CD4-positive, alpha-beta memory T cell (primary cell): Measurements from ENCODE around the gene PTBP2. TPM values are rescaled to one million over a fixed set of nuclear protein-coding genes. Genes with fewer than 3 reads are reported as not detected.

ENCODE experiments used
- CTCF ChIA-PET: fragments of 350-600 bp; sonication (Branson Sonifier 250); formaldehyde crosslinking; loops from one replicate; lab custom pipeline; 2021; ENCODE audit warnings: inconsistent platforms; ENCODE audit not compliant: partially characterized antibody; lab: Charles Lee
- POLR2A ChIA-PET: fragments of 350-600 bp; sonication (Branson Sonifier 250); formaldehyde crosslinking; loops from one replicate; lab custom pipeline; 2021; ENCODE audit not compliant: partially characterized antibody; lab: Charles Lee
- DNase-seq, 5 donors: peaks; one replicate each; pipeline versions ENCODE4 v3.0.0 to v3.0.0-alpha.2; 2020 to 2022; ENCODE audit warnings: mixed read lengths in 1 of 5
- H3K27ac ChIP-seq: one replicate; pipeline ENCODE4 v1.7.0; 2013; ENCODE audit warnings: low read depth, low read length
- H3K27me3 ChIP-seq: 2 replicates; pipeline ENCODE4 v1.7.0; 2013; ENCODE audit warnings: mild to moderate bottlenecking, low read length, moderate library complexity; ENCODE audit not compliant: insufficient read depth
- H3K36me3 ChIP-seq: 2 replicates; pipeline ENCODE4 v1.7.0; 2013; ENCODE audit warnings: mild to moderate bottlenecking, low read length, moderate library complexity; ENCODE audit not compliant: insufficient read depth
- H3K4me1 ChIP-seq: 2 replicates; pipeline ENCODE4 v1.7.0; 2013; ENCODE audit warnings: mild to moderate bottlenecking, low read length, moderate library complexity; ENCODE audit not compliant: insufficient read depth
- H3K4me3 ChIP-seq, 2 donors: one replicate each; pipeline ENCODE4 v1.7.0; 2013; ENCODE audit warnings: low read length in 2 of 2, mild to moderate bottlenecking in 1 of 2
- H3K9me3 ChIP-seq, 2 donors: one replicate each; pipeline ENCODE4 v1.7.0; 2013; ENCODE audit warnings: low read length in 2 of 2, control low read depth in 1 of 2; ENCODE audit not compliant: control insufficient read depth in 1 of 2
- H3K27ac Mint-ChIP-seq, 7 donors: one replicate each; pipeline ENCODE4 v1.8.0; 2020 to 2021; ENCODE audit warnings: mixed read lengths in 7 of 7, mild to moderate bottlenecking in 6 of 7, inconsistent platforms in 3 of 7, moderate library complexity in 3 of 7
- H3K27me3 Mint-ChIP-seq, 2 donors: one replicate each; pipeline ENCODE4 v1.8.0; 2020 to 2021; ENCODE audit warnings: mixed read lengths in 2 of 2
- H3K36me3 Mint-ChIP-seq, 2 donors: one replicate each; pipeline ENCODE4 v1.8.0; 2020 to 2021; ENCODE audit warnings: mixed read lengths in 2 of 2, inconsistent platforms in 1 of 2, mild to moderate bottlenecking in 1 of 2
- H3K4me1 Mint-ChIP-seq, 4 donors: one replicate each; pipeline ENCODE4 v1.8.0; 2020 to 2021; ENCODE audit warnings: mixed read lengths in 4 of 4, mild to moderate bottlenecking in 1 of 4
- H3K4me3 Mint-ChIP-seq, 8 donors: one replicate each; pipeline ENCODE4 v1.8.0; 2020 to 2021; ENCODE audit warnings: mixed read lengths in 8 of 8, mild to moderate bottlenecking in 7 of 8, moderate library complexity in 6 of 8, inconsistent platforms in 3 of 8
- H3K9me3 Mint-ChIP-seq, 8 donors: one replicate each; pipeline ENCODE4 v1.8.0; 2020 to 2021; ENCODE audit warnings: mixed read lengths in 8 of 8, mild to moderate bottlenecking in 5 of 8, inconsistent platforms in 3 of 8, moderate library complexity in 1 of 8
- intact Hi-C: fragments of 100-400 bp; cut with micrococcal nuclease; formaldehyde crosslinking; loops from one replicate; pipeline ENCODE4 v1.15.1; 2023
- polyA plus RNA-seq, 2 donors: library from polyadenylated mRNA; unstranded; fragments of 300-500 nt; fragmentation: Illumina TruSeq; gene quantifications; one replicate each; pipeline ENCODE4 v1.2.3, GENCODE V29; 2021
- total RNA-seq, 2 experiments: library from RNA; stranded (reverse); gene quantifications; one replicate each; pipeline ENCODE4 v1.2.3, GENCODE V29; 2021

The PTBP2 gene
- total and polyA plus RNA-seq, 4 experiments from 2014 or later: 1.5 to 21.0 (median 11.8) TPM

DNA sequence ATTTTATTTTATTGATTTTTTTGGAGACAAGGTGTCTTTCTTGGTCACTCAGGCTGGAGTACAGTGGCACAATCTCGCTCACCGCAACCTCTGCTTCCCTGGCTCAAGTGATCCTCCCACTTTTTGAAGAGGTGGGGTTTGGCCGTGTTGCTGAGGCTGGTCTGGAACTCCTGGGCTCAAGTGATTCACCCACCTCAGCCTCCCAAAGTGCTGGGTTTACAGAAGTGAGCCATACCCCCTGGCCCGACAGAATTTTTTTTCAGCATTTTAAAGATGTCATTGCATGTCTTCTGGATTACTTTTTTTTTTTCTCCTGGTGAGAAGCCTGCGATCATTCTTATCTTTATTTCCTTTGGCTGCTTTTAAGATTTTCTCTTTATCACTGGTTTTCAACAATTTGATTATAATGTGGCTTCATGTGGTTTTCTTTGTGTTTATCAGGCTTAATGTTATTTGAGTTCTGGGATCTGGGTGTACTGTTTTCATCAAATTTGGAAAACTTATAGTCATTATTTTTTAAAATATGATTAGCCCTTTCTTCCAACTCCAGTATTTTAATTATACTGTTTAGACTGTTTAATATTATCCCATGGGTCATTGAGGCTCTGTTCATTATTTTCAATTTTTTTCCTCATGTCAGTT is 23.1 kb upstream of the PTBP2 start:
- Histone ChIP-seq H3K4me3 (no peak overlapping the region), H3K27me3 (no peaks in the 10 kb centered on the region), H3K9me3 (peaks cover 0 to 4% of the 10 kb centered on the region in 2 donors), H3K4me1 (no peaks in the 10 kb centered on the region), H3K36me3 (no peaks in the 10 kb centered on the region), H3K27ac (no peak overlapping the region)
- Mint-ChIP-seq H3K9me3 (peaks cover 2 to 16% (median 7%) of the 10 kb centered on the region in 8 donors), H3K27ac (no peak overlapping the region), H3K36me3 (peaks cover 0 to 4% of the 10 kb centered on the region in 2 donors), H3K4me3 (no peak overlapping the region), H3K27me3 (peaks cover 10% of the 10 kb centered on the region in 2 donors), H3K4me1 (no peaks in the 10 kb centered on the region)
- intact Hi-C loops: no loop called here
- no peak for DNase-seq
- POLR2A ChIA-PET: no interaction called here
- CTCF ChIA-PET: no interaction called here

- H3K36me3 Mint-ChIP-seq: peaks cover 0 to 4% of the 10 kb centered on the region in 2 donors
- intact Hi-C loops: no loop called here
- no peaks in the 10 kb centered on the region for H3K4me1 Mint-ChIP-seq
Observed at GRCh38 chr1:96703186-96703585, 18.4 kb upstream of the PTBP2 start.

GRCh38 chr1:96707023-96707422 is 14.6 kb upstream of the PTBP2 start:
- POLR2A ChIA-PET: no interaction called here
- CTCF ChIA-PET: no interaction called here

More at GRCh38 chr1:96703186-96703585, 18.4 kb upstream of the PTBP2 start:
- POLR2A ChIA-PET: no interaction called here
- Mint-ChIP-seq H3K27me3 (peaks cover 10 to 11% of the 10 kb centered on the region in 2 donors), H3K27ac (no peak overlapping the region), H3K4me3 (no peak overlapping the region), H3K9me3 (peaks cover 0 to 16% (median 7%) of the 10 kb centered on the region in 8 donors)
- CTCF ChIA-PET: no interaction called here
- no peaks in the 10 kb centered on the region for H3K27me3 ChIP-seq
- peaks cover 0 to 4% of the 10 kb centered on the region in 2 donors for H3K9me3 ChIP-seq
- H3K4me3 ChIP-seq: no peak overlapping the region
- no peaks in the 10 kb centered on the region for H3K4me1 ChIP-seq
- no peak overlapping the region for H3K27ac ChIP-seq
- H3K36me3 ChIP-seq: no peaks in the 10 kb centered on the region
- no peak for DNase-seq

GRCh38 chr1:96708482-96708881 is 13.1 kb upstream of the PTBP2 start:
- Histone ChIP-seq H3K27ac (no peak overlapping the region), H3K36me3 (no peaks in the 10 kb centered on the region), H3K27me3 (no peaks in the 10 kb centered on the region), H3K4me1 (no peaks in the 10 kb centered on the region), H3K9me3 (no peaks in the 10 kb centered on the region), H3K4me3 (no peak overlapping the region)
- CTCF ChIA-PET: no interaction called here
- POLR2A ChIA-PET: no interaction called here
- Mint-ChIP-seq H3K27ac (no peak overlapping the region), H3K4me1 (peaks cover 0 to 1% (median 0%) of the 10 kb centered on the region in 4 donors), H3K27me3 (peaks cover 1 to 2% of the 10 kb centered on the region in 2 donors), H3K9me3 (no peaks in the 10 kb centered on the region), H3K36me3 (no peaks in the 10 kb centered on the region), H3K4me3 (no peak overlapping the region)
- intact Hi-C loops: no loop called here
- DNase-seq: no peak

More at GRCh38 chr1:96707023-96707422, 14.6 kb upstream of the PTBP2 start:
- Histone ChIP-seq H3K9me3 (no peaks in the 10 kb centered on the region), H3K27ac (no peak overlapping the region), H3K36me3 (no peaks in the 10 kb centered on the region), H3K27me3 (no peaks in the 10 kb centered on the region), H3K4me3 (no peak overlapping the region), H3K4me1 (no peaks in the 10 kb centered on the region)
- Mint-ChIP-seq H3K4me1 (no peaks in the 10 kb centered on the region), H3K9me3 (no peaks in the 10 kb centered on the region), H3K27ac (no peak overlapping the region), H3K27me3 (peaks cover 5 to 7% of the 10 kb centered on the region in 2 donors), H3K4me3 (no peak overlapping the region), H3K36me3 (no peaks in the 10 kb centered on the region)
- intact Hi-C loops: no loop called here
- DNase-seq: no peak

GRCh38 chr1:96710708-96711477 is 10.7 kb upstream of the PTBP2 start:
- no peak overlapping the region for H3K27ac ChIP-seq
- Mint-ChIP-seq H3K27ac (no peak overlapping the region), H3K36me3 (no peaks in the 10 kb centered on the region), H3K27me3 (peaks cover 2 to 7% of the 10 kb centered on the region in 2 donors), H3K4me3 (no peak overlapping the region), H3K9me3 (no peaks in the 10 kb centered on the region), H3K4me1 (peaks cover 0 to 1% (median 0%) of the 10 kb centered on the region in 4 donors)
- no peak overlapping the region for H3K4me3 ChIP-seq
- H3K27me3 ChIP-seq: peaks cover 3% of the 10 kb centered on the region
- ChIA-PET CTCF (no interaction called here), POLR2A (no interaction called here)
- no peaks in the 10 kb centered on the region for H3K36me3 ChIP-seq
- H3K4me1 ChIP-seq: no peaks in the 10 kb centered on the region
- intact Hi-C loops: no loop called here
- H3K9me3 ChIP-seq: no peaks in the 10 kb centered on the region
- no peak for DNase-seq

DNA sequence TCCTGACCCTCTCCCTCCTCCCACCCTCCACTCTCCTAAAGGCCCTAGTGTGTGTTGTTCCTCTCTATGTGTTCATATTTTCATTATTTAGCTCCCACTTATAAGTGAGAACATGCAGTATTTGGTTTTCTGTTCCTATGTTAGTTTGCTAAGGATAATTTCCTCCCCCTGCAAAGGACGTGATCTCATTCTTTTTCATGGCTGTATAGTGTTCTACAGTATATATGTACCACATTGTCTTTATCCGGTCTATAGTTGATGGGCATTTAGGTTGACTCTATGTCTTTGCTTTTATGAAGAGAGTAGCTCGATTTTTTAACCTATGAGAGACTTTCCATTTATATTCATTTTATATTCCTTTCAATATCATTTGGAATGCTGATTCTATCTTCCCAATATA is 7.9 kb upstream of the PTBP2 start:
- no peak for DNase-seq
- H3K4me1 ChIP-seq: no peaks in the 10 kb centered on the region
- H3K4me3 ChIP-seq: no peak overlapping the region
- POLR2A ChIA-PET: no interaction called here
- H3K9me3 ChIP-seq: no peaks in the 10 kb centered on the region
- H3K27ac ChIP-seq: no peak overlapping the region
- Mint-ChIP-seq H3K4me1 (peaks cover 0 to 1% (median 0%) of the 10 kb centered on the region in 4 donors), H3K9me3 (no peaks in the 10 kb centered on the region), H3K27me3 (peaks cover 2 to 5% of the 10 kb centered on the region in 2 donors), H3K36me3 (no peaks in the 10 kb centered on the region), H3K27ac (no peak overlapping the region), H3K4me3 (no peak overlapping the region)
- peaks cover 3% of the 10 kb centered on the region for H3K27me3 ChIP-seq
- intact Hi-C loops: no loop called here
- no peaks in the 10 kb centered on the region for H3K36me3 ChIP-seq
- CTCF ChIA-PET: interaction anchor here (1.3 kb wide), 1 partner anchor 9 kb away, joined by 3 read pairs; no protein-coding TSS in a partner anchor

- Mint-ChIP-seq H3K9me3 (no peaks in the 10 kb centered on the region), H3K27me3 (peaks cover 2 to 5% of the 10 kb centered on the region in 2 donors), H3K4me1 (peaks cover 0 to 1% (median 0%) of the 10 kb centered on the region in 4 donors), H3K36me3 (no peaks in the 10 kb centered on the region), H3K27ac (no peak overlapping the region), H3K4me3 (no peak overlapping the region)
- POLR2A ChIA-PET: no interaction called here
- Histone ChIP-seq H3K27ac (no peak overlapping the region), H3K4me1 (no peaks in the 10 kb centered on the region), H3K27me3 (peaks cover 3% of the 10 kb centered on the region), H3K9me3 (no peaks in the 10 kb centered on the region), H3K4me3 (no peak overlapping the region), H3K36me3 (no peaks in the 10 kb centered on the region)
- no peak for DNase-seq
- CTCF ChIA-PET: no interaction called here
- intact Hi-C loops: no loop called here
Observed at GRCh38 chr1:96714881-96715280, 6.7 kb upstream of the PTBP2 start.
